ENCODE results near the gene CPT1C.

GRCh38 chr19:49655570-49656455 lies 35.1 kb upstream of the CPT1C start:
- TF ChIP-seq CTCF (IDR thresholded peaks at IDR 0.05) (no peak), EZH2phosphoT487 (IDR thresholded peaks at IDR 0.05) (no peak), EZH2 (IDR thresholded peaks at IDR 0.05) (no peak)
